Measurements from ENCODE around the gene TADA2A.

- TF ChIP-seq EZH2 (IDR thresholded peaks at IDR 0.05; ENCODE audit: borderline replicate concordance, low read length) (no peak), CTCF (IDR thresholded peaks at IDR 0.05; ENCODE audit: low read length) (no peak)
These were observed 96.5 kb downstream of the TADA2A start for GRCh38 chr17:37503148-37503547.

Data from OCI-LY1 (cell line).